Stimulated activated CD4-positive, alpha-beta T cell treated with anti-CD3 and anti-CD28 coated beads, Interleukin-15, amount 100 ng/mL, for 1 hour (primary cell): ENCODE results near the gene PLD3.
"Not testable (repeated sequence)": the region's sequence is repeated elsewhere in the genome, so short reads cannot be mapped to it uniquely, and the experiment has no call there.

ENCODE experiments used
- DNase-seq, 2 donors: peaks; one replicate each; pipeline ENCODE4 v3.0.0-alpha.2; 2020; ENCODE audit warnings: low read depth in 1 of 2, low spot score in 1 of 2

Gene PLD3

DNA sequence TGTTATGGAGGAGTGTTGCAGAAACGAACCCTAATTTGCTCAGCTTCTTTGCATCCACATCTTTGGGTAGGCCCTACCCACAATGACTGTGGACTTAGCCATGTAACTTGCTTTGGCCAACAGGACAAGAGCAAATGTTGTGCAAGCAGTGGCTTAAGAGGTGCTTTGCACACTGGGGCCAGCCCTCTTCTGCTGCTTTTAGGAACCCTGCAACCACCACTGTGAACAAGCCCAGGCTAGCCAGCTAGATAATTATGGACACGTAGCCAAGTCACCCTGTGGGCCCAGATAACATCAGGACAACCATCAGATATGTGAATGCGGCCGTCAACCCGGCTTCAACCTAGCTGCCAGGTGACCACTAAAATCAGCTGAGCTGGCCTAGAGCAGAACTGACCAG, 17.4 kb upstream of the PLD3 start:
- no peak for DNase-seq

DNA sequence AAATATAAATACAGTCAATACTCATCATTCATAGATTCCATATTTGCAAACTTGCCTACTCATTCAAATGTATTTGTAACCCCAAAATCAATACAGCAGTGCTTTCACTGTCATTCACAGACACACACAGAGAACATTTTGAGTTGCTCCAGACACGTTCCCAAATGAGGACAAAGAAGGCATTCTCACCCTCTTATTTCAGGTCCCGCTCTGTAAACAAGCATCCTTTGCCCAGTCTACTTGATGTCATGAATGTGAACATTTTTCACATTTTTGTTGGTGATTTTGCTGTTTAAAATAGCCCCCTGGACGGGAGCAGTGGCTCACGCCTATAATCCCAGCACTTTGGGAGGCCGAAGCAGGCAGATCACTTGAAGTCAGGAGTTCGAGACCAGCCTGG, 15.8 kb upstream of the PLD3 start:
- no peak for DNase-seq

DNA sequence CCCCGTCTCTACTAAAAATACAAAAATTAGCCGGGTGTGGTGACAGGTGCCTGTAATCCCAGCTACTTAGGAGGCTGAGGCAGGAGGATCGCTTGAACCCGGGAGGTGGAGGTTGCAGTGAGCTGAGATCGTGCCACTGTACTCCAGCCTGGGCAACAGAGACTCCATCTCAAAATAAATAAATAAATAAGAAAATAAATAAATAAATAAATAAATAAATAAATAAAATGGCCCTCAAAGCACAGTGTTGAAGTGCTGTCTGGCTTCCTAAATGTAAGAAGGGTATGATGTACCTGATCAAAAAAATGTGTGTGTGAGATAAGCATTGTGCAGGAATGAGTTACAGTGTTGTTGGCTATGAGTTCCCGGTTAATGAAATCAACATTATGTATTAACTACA, 15.4 kb upstream of the PLD3 start:
- DNase-seq: not testable (repeated sequence)

DNA sequence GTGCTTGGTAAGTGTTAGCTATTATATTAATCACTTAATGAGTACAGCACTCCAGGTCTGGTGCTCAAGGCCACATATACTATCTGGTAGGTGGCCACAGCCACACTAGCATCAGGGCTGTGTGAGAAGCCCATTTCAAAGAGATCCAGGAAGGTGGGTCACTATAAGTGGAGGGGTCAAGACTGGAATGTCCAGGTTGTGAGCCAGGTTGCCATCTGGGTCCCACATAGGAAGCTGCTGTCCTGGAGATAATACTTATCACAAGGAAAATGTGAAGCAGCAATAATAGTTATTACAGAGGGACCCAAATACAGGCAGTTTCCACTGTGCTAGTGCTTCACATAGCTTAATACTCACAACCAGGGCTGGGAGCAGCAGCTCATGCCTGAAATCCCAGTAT, 13.4 kb upstream of the PLD3 start:
- DNase-seq: no peak

DNA sequence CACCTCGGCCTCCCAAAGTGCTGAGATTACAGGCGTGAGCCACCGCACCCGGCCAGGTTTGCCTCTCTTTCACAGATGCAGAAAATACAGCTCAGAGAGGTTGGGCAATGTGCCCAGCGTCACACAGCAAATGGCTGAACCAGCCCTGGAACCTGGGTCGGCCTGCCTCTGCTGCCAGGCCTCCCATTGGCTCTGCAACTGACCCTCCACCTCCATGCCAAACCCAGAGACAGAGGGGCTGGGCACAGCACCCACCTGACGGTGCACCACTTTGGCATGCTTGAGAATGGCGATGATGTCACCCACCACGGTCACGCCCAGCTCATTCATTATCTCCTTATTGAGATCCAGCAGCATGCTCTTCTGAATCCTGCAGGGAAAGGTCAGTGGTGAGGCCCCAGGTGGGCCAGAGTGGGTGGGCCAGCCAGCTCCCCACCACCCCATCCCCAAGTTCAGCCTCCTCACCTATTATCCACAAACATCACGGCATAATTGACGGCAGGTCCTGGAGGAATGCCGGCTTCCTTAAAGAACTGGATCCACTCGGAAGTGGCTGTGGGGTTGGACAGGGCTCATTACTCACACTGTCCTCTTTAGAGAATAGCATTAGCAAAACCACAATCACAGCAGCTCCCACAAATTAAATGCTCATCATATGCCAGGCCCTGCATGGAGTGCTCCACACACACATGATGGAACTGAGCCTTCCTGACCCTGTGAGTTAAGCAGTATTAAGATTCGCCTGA, 12.5 kb upstream of the PLD3 start:
- no peak for DNase-seq

DNA sequence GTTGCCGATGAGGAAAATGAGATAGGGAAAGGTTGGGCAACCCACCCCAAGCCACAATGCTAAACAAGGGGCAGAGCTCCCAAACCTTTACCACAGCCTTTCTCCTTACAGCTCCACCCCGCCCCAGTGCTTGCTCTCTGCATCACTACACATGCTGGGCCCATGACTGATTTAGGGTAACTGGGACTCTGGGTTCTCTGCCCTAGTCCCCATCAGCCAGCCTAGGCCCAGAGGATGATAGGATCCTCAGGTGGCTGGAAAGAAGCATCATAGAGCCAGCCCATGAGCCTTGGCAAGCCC, 11.9 kb upstream of the PLD3 start:
- DNase-seq: no peak

DNA sequence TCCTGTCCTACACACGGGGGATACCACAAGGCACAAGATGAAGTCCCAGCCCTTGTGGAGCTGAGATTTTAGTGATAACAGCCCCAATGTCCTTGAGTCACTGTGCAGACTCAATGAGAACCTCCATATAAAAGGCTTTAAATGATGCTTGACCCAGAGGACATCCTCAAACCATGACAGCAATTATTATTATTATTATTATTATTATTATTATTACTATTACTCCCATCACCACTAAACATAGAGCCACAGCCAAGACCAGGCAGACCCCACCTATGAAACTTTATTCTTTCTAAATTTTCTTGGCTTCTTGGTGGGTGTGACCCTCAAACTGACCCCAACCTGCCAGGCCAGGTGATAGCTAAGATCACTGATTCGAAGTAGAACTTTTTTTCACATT, 11.4 kb upstream of the PLD3 start:
- DNase-seq: no peak

DNA sequence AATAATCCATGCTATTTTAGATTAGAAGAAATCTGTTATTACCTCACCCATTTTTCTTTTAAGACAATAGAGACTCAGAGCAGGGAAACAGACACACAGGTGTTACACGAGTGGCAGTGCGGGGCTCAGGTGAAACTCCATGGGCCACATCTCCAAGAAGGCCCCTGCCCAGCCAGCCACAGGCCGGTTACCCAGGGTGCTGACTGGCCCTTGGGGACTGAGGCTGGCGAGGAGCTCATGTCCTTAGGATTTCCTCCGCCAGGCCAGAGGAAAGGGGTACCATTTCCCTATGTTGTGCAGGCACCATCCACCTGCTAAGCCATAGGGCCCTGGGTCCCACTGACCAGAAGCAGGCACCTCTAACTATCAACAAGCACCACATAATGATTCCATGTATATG, 10.9 kb upstream of the PLD3 start:
- no peak for DNase-seq

DNA sequence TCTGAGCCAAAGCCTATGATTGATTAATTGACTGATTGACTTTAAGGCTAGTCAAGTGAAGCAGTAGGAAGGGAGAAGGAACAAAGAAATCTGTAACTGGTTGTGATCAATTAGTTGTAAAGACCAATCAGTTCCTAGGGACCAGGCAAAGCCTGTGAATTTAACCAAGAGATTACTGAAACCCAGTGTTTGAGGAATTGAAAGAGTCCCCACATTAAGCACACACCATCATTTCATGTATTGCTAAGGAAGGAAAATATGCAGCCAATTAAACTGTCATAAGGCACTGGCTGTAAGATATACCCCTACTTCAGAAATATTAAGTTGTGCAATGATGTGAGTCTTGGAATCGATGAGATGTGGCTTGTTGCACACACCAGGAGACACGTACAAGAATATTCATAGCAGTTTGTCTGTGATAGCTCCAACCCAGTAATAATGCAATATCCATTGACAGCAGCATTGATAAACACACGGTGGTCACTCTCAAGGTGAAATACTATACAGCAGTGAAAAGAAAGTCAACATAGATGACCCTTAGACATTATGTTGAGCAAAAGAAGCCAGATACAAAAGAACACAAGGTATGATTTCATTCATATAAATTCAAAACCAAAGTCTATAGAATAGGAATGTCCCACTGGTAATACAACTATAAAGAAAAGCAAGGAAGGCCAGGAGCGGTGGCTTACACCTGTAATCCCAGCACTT, 9.3 kb upstream of the PLD3 start:
- DNase-seq: no peak

DNA sequence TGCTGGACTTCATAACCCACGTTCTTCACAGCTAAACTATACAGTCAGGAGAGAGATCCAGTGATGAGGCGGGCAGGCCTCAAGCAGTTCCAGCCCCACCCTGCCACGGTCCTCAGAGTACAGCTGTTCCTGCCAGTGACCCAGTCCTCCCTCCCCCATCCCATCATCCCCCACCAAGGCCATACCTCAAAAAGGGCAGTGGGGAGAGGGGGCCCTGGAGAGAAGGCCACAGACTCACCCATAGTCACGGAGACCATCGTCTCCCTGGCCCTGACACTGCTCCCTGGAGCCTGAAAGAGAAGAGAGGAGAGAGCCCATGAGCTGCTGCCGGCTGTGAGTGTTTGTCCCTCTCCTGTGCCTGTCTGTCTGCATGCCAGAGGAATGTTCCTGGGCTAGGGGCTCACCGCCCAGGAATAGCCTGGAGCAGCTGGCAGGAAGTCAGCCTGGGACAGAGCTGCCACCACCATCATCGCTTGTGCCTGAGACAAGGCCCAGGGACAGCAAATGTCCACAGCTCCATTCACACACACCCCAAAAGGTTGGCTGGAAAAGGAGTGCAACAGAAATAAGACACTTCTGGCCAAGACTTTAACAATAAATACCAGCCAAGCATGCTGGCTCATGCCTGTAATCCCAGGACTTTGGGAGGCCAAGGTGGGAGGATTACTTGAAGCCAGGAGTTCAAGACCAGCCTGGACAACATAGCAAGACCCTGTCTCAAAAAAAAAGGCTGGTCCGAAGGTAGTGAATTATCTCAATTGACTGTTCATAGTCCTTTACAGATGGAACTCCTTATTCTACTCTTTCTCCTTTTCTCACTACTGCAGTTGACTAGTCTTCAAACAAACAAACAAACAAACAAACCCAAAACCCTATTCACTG, 6.7 kb upstream of the PLD3 start:
- DNase-seq: no peak

DNA sequence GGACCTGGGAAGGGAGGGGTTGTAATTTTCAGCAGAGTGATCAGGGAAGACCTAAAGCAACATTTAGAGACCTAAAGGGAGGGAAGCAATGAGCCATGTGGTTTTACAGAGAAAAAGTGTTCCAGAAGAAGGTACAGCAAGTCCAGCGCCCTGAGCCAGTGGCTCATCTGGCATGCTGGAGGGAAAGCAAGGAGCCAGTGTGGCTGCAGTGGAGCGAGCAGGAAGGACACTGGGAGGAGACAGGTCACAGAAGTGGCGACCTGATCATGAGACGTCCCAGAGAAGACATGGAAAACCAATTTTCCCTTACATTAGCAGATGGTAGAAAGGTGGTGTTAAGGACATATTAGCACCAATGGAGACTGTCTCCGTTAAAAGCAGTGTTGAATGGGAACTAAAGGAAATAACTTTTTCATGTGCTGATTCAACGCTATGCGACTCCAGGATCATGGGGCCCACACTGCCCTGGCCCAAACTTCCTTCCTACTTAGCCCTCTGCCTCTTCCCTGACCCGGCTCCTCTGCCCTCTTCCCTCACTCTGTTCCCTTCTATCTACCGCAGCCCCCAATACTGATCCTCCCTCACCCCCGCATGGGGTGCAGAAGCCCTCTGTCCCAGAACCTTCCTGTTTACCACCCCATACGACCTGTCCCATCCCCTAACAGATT, 5.7 kb upstream of the PLD3 start:
- no peak for DNase-seq

DNA sequence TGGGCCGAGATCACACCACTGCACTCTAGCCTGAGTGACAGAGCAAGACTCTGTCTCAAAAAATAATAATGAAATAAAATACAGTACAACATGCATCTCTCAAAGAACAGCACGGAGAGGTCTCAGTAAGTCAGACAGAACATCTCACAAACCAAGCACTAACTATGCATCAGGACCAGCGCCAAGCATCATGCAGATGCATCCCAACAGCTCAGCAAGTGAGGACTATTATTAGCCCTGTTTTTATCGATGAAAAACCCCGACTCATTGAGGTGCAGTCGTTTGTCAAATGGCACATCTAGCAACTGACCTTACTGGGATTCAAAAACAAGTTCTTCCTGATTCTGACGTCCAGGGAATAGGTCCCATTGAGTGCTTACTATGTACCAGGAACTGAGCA, 4.1 kb upstream of the PLD3 start:
- DNase-seq: no peak

DNA sequence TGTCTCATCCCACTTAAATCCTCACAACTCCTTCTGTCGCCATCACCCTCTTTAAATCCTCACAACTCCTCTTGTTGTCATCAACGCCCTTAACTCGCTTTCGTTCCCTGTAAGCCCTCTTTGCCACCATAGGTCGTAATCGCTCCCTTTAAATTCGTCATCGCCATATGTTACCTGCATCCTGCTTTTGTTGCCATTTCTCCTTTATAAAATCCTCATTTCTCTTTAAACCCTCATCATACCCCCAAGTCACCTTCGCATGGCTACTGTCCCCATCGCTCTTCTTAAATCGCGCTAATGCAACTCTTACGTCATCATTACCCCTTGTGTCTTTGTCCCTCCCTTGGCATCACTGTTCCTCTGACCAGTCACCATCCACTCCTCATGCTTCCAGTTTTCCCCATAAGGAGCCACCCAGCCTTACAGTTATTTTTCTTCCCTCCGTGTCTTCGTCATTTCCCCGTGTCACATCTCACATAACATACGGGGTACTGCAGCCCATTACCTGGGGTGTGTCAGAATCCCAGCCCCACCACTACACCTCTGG, 539 bp downstream of the PLD3 start:
- DNase-seq: no peak

DNA sequence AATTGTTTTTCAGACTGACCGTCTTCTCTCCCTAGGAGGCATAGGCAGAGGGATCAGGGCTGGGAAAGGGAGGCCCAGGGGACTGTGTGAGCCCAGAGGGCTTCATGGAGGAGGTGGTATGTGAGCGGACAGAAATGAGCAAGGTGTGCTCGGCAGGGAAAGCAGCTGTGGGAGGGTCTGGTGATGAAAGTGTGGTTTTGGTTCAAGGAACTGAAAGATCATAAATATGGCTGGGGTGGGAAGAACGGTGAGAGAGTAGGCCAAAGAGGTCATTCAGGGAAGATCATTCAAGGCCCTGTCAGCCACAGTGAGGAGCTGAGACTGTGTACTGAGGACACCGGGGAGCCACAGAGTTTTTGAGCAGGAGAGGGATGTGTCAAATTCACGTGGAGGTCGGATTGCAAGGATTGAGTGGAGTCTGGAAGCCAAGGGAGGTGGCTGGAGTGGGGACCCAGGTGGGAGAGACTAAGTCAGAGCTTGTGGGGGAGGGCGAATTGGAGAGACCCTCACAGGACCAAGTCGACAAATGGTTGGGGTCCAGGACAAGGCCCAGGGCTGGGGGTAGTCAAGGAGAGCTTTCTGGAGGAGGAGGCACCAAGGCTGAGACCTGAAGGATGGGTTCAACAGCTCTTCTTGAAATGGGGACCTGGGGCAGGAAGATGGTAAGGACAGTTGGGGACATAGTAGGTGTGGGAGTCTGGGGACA, 7.6 kb downstream of the PLD3 start:
- no peak for DNase-seq

DNA sequence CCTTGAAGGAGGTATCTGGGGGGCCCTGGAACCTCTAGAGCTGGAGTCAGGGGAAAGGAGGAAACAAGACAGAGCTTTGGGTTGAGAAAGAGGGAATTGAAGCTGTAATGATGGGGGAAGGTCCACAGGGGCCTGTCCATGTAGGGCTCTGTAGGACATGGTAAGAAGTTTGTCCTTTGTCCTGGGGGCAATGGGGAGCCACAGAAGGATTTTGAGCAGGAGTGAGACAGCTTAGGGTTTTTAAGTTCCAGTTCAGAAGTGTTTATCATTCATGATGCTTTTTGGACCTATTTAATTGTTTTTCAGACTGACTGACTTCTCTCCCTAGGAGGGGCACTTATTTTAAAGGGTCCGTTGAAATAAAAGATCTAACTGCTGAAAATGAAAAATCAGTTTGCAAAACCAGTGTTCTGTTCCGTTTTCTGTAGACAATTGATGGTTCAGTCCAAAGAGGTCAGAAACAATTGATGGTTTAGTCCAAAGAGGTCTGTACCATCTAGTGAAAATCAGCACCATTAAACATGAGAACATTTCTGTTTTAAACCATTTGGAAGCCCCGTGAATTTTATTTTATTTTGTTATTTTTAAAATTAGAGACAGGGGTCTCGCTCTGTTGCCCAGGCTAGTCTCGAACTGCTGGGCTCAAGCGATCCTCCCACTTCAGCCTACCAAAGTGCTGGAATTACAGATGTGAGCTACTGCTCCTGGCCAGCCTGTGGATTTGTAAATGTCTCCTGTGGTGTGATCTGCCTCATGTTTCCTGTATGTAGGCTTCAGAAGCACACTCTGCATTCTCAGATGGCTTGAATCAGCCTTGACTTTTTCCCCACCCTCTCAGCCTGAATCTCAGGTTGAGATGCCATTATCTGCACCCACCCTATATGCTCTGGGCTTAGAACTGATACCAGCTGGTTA, 8.4 kb downstream of the PLD3 start:
- DNase-seq: no peak

DNA sequence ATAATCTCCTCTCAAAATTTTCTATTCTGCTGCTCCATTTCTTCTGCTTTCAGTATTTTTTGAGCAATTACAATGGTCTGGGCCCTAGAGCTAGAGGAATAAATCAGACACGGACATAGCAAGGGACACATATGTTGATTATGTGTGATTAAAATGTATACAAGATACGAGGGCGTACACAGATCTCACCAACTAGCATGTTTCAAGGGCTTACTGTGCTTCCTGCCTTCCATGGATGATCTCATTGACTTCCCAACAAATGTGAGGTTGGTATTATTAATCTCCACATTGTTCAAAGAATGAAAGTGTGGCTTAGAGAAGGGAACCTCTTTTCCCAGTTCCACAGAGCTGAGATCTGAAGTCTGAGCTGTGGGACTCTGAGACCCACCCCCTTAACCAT, 9.1 kb downstream of the PLD3 start:
- DNase-seq: no peak

DNA sequence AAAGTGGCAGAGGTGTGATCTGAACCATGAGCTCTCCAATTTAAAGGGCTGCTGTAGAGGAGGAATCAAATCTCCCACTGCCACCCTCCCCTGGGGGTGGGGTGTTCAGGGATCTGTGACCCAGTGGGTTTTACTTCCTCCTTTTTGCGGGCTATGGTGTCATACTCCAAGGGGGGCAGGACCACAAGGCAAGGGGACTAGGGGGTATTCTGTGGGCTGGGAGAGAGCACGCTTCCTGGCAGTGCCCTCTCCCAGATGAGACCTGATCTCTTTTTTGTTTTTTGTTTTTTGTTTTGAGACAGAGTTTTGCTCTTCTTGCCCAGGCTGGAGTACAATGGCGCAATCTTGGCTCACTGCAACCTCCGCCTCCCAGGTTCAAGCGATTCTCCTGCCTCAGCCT, 10.3 kb downstream of the PLD3 start:
- DNase-seq: no peak

DNA sequence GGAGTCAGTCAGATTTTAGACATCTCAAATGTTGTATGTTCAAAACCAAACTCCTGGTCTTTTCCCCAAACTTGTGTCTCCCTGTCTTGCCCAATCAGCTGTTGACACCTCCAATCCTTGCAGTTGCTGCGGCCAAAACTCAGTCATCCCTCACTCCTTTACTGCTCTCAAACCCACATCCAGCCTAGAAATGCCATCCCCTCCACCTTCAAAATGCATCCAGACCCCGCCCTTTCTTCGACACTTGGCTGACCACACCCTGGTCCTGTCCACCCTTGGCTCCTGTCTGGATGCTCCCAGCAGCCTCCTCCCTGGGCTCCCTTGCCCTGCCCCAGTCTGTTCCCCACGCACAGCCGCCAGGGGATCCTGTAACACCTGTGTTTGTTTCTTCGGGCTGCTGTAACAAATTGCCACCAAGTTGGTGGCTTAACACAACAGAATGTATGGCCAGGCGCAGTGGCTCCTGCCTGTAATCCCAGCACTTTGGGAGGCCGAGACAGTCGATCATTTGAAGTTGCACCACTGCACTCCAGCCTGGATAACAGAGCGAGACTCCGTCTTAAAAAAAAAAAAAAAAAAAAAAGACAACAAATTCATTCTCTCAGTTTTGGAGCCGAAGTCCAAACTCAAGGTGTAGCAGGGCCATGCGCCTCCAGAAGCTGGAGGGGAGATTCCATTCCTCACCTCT, 11.7 kb downstream of the PLD3 start:
- DNase-seq: no peak

DNA sequence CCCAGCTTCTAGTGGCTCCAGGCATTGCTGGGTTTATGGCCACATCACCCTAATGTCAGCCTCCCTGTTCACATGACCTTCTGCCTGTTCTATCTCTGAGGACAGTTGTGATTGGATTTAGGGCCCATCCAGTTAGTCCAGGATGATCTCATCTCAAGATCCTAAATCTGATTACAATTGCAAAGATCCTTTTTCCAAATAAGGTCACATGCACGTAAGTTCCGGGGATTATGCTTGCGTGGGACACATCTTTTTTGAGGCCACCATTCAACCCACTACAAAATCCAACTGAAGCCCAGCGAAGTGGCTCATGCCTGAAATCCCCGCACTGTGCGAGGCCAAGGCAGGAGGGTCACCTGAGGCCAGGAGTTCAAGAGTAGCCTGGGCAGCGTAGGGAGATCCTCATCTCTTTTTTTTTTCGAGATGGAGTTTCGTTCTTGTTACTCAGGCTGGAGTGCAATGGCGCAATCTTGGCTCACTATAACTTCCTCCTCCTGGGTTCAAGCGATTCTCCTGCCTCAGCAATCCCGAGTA, 12.3 kb downstream of the PLD3 start:
- DNase-seq: no peak
